HepG2 (cell line): ENCODE measurements around the gene RALB. TPM values are rescaled to one million over a fixed set of nuclear protein-coding genes. Genes with fewer than 3 reads are reported as not detected.

Source experiments
- ATAC-seq: fragments of 200-7000 bp; cut with Tn5 transposase; 3 replicates; pipeline ENCODE4 v1.9.1; 2020; ENCODE audit warnings: mild to moderate bottlenecking, moderate library complexity
- BruUV-seq: library from RNA; stranded (reverse); fragments of 400-500 nt; replicated peaks from 2 replicates; lab custom pipeline; 2021; lab: Mats Ljungman, UMichigan
- CTCF ChIA-PET: fragments of 300-600 bp; formaldehyde crosslinking; extraction: SDS; loops from one replicate; lab custom pipeline; 2021; ENCODE audit warnings: low total read pairs, inconsistent platforms, low intra/inter-chr PET ratio; lab: Yijun Ruan, JAX
- POLR2A ChIA-PET: fragments of 350-600 bp; sonication (Branson Sonifier 250); formaldehyde crosslinking; loops from one replicate; lab custom pipeline; 2020; ENCODE audit warnings: antibody characterized with exemption, inconsistent platforms; lab: Yijun Ruan, JAX
- DNase-seq: peaks from one replicate; pipeline ENCODE4 v3.0.0-alpha.2; 2015; ENCODE audit warnings: low spot score
- FAIRE-seq: peaks from 3 replicates; lab custom pipeline; 2011; peaks lifted over from hg19 to GRCh38; lab: Jason Lieb, UNC
- H2AFZ ChIP-seq: one replicate; pipeline ENCODE4 v1.6.1; 2011; ENCODE audit warnings: low read length, inconsistent platforms
- H3K27ac ChIP-seq: fragments of 300-600 bp; 3 replicates; pipeline ENCODE4 v1.8.0; 2011; ENCODE audit warnings: mixed run types, mild to moderate bottlenecking, mixed read lengths, low read length, inconsistent platforms; ENCODE audit not compliant: insufficient read depth; ENCODE audit errors: extremely low read length
- H3K27me3 ChIP-seq, 2 experiments: fragments of 200-600 bp in 1 of 2; 2 replicates in 1 of 2; 3 replicates in 1 of 2; pipeline versions ENCODE4 v1.6.0 to v1.8.0; 2011; ENCODE audit warnings: low read length in 2 of 2, mild to moderate bottlenecking in 2 of 2, moderate library complexity in 2 of 2, inconsistent platforms in 1 of 2; ENCODE audit not compliant: insufficient read depth in 2 of 2, control insufficient read depth in 1 of 2
- H3K36me3 ChIP-seq, 2 experiments: fragments of 200-600 bp in 1 of 2; replicated peaks in 1 of 2; 2 replicates in 1 of 2; 3 replicates in 1 of 2; pipeline versions ENCODE4 v1.5.1 to v1.8.0; 2011; ENCODE audit warnings: low read length in 2 of 2, inconsistent platforms in 1 of 2; ENCODE audit not compliant: insufficient read depth in 2 of 2, control insufficient read depth in 1 of 2
- H3K4me1 ChIP-seq: 2 replicates; pipeline ENCODE4 v1.5.1; 2012; ENCODE audit warnings: low read length, inconsistent platforms; ENCODE audit not compliant: insufficient read depth
- H3K4me2 ChIP-seq: 2 replicates; pipeline ENCODE4 v1.6.0; 2011; ENCODE audit warnings: low read depth, low read length, inconsistent platforms
- H3K4me3 ChIP-seq, 3 experiments: fragments of 200-600 bp in 1 of 3; sonication (generic), shearing (Covaris generic) in 1 of 3; replicated peaks in 1 of 3; 2 replicates each; pipeline ENCODE4 v1.5.1; 2011 to 2016; ENCODE audit warnings: low read length in 3 of 3, inconsistent platforms in 2 of 3, low read depth in 2 of 3, mild to moderate bottlenecking in 2 of 3, control low read depth in 1 of 3, mixed read lengths in 1 of 3; ENCODE audit not compliant: insufficient read depth in 1 of 3
- H3K79me2 ChIP-seq: one replicate; pipeline ENCODE4 v1.6.1; 2011; ENCODE audit warnings: low read length, inconsistent platforms; ENCODE audit not compliant: insufficient read depth
- H3K9ac ChIP-seq: 2 replicates; pipeline ENCODE4 v1.6.0; 2011; ENCODE audit warnings: mild to moderate bottlenecking, low read depth, low read length, inconsistent platforms; ENCODE audit not compliant: insufficient read depth
- H3K9me3 ChIP-seq: 2 replicates; pipeline ENCODE4 v1.5.1; 2012; ENCODE audit warnings: mild to moderate bottlenecking, low read length
- H4K20me1 ChIP-seq: 2 replicates; pipeline ENCODE4 v1.6.0; 2011; ENCODE audit warnings: inconsistent platforms, mild to moderate bottlenecking, low read length, moderate library complexity; ENCODE audit not compliant: insufficient read depth
- AGO2 ChIP-seq: fragments of 200-400 bp; formaldehyde crosslinking; optimal IDR thresholded peaks from 2 replicates; pipeline ENCODE3; 2017; ENCODE audit warnings: mild to moderate bottlenecking, low read depth, low read length, moderate library complexity
- ASH2L ChIP-seq: fragments of 300-600, 200-600 bp; sonication (generic); IDR thresholded peaks from 2 replicates; pipeline ENCODE4 v1.7.0; 2017; ENCODE audit warnings: low read depth, mild to moderate bottlenecking, moderate library complexity, mixed read lengths, low read length; ENCODE audit not compliant: insufficient read length
- HCFC1 ChIP-seq: fragments of 150-350 bp; IDR thresholded peaks from 2 replicates; pipeline ENCODE4 v1.6.1; 2014; ENCODE audit warnings: low read depth, low read length
- KLF11 ChIP-seq: IDR thresholded peaks from 2 replicates; pipeline ENCODE4 v1.6.1; 2016; ENCODE audit warnings: missing compliant biosample characterization
- LRRFIP1 ChIP-seq: sonication (generic); formaldehyde crosslinking; conservative IDR thresholded peaks from 2 replicates; pipeline ENCODE4 v1.4.0; 2020; ENCODE audit warnings: missing genetic modification reagents
- PHF20 ChIP-seq: sonication (generic); formaldehyde crosslinking; IDR thresholded peaks from 2 replicates; pipeline ENCODE4 v1.5.0; 2020; ENCODE audit warnings: mild to moderate bottlenecking, missing genetic modification reagents
- PPARG ChIP-seq: conservative IDR thresholded peaks from 2 replicates; pipeline ENCODE4 v1.6.1; 2016; ENCODE audit warnings: missing biosample characterization, missing genetic modification reagents
- SMARCE1 ChIP-seq: fragments of 450-650 bp; IDR thresholded peaks from 2 replicates; pipeline ENCODE4 v1.6.1; 2017; ENCODE audit warnings: borderline replicate concordance
- SOX5 ChIP-seq: IDR thresholded peaks from 2 replicates; pipeline ENCODE4 v1.6.1; 2016; ENCODE audit warnings: borderline replicate concordance
- TARDBP ChIP-seq: sonication (generic); formaldehyde crosslinking; IDR thresholded peaks from 2 replicates; pipeline ENCODE4 v1.8.0; 2022; ENCODE audit warnings: mild to moderate bottlenecking, missing genetic modification reagents
- TCF7L2 ChIP-seq: IDR thresholded peaks from 2 replicates; pipeline ENCODE4 v1.6.1; 2011; ENCODE audit warnings: mild to moderate bottlenecking, low read depth, low read length, moderate library complexity
- ZBTB46 ChIP-seq: sonication (generic); formaldehyde crosslinking; IDR thresholded peaks from 2 replicates; pipeline ENCODE4 v1.4.0; 2020; ENCODE audit warnings: mild to moderate bottlenecking, missing genetic modification reagents, borderline replicate concordance
- ZBTB8A ChIP-seq: sonication (generic); formaldehyde crosslinking; IDR thresholded peaks from 2 replicates; pipeline ENCODE4 v1.4.0; 2020; ENCODE audit warnings: mild to moderate bottlenecking, low read depth, missing genetic modification reagents, borderline replicate concordance
- ZNF205 ChIP-seq: IDR thresholded peaks from 2 replicates; pipeline ENCODE4 v1.6.1; 2018; ENCODE audit warnings: missing biosample characterization, missing genetic modification reagents
- ZNF343 ChIP-seq: sonication (generic); formaldehyde crosslinking; IDR thresholded peaks from 2 replicates; pipeline ENCODE4 v1.4.0; 2020; ENCODE audit warnings: mild to moderate bottlenecking, missing genetic modification reagents
- ZNF451 ChIP-seq: sonication (generic); formaldehyde crosslinking; IDR thresholded peaks from 2 replicates; pipeline ENCODE4 v1.5.0; 2020; ENCODE audit warnings: mild to moderate bottlenecking, missing genetic modification reagents
- ZNF563 ChIP-seq: sonication (generic); formaldehyde crosslinking; IDR thresholded peaks from 2 replicates; pipeline ENCODE4 v1.8.0; 2022; ENCODE audit warnings: mild to moderate bottlenecking, moderate library complexity, missing genetic modification reagents
- ZNF777 ChIP-seq: sonication (generic); formaldehyde crosslinking; IDR thresholded peaks from 2 replicates; pipeline ENCODE4 v1.4.0; 2020; ENCODE audit warnings: missing genetic modification reagents
- WGBS: methylation state at CpG from one replicate; pipeline ENCODE4 v1.1.6; 2017; ENCODE audit warnings: low lambda C conversion rate; 5-methylcytosine and 5-hydroxymethylcytosine counted together
- in situ Hi-C: cut with HindIII; loops from 2 replicates; pipeline ENCODE4 v1.10.0; 2017; ENCODE audit warnings: low pct_unique_long_range_greater_than_20kb; ENCODE audit not compliant: extremely low pct_ligation_motif_present
- intact Hi-C: fragments of 100-400 bp; cut with micrococcal nuclease; formaldehyde crosslinking; loops from one replicate; pipeline ENCODE4 v1.10.0; 2022; ENCODE audit not compliant: unreplicated experiment
- polyA plus RNA-seq, 8 experiments: library from polyadenylated mRNA; depleted of rRNA in 3 of 8; stranded (reverse) in 7 of 8; unstranded in 1 of 8; fragments of >200 nt; fragmentation: Illumina TruSeq in 4 of 8; extraction: Trizol in 4 of 8; gene quantifications; 2 replicates each; pipeline versions ENCODE4 v1.2.1 to v1.2.3, GENCODE V29; 2011 to 2016; ENCODE audit warnings: low read depth in 4 of 8, missing spikeins in 1 of 8, mixed read lengths in 1 of 8; ENCODE audit not compliant: insufficient read depth in 1 of 8
- total RNA-seq, 5 experiments: library from RNA; depleted of rRNA; stranded (reverse); fragments of >200 nt; fragmentation: Illumina TruSeq; extraction: Trizol; gene quantifications; 2 replicates each; pipeline ENCODE4 v1.2.3, GENCODE V29; 2016; ENCODE audit warnings: low read depth in 1 of 5

RALB gene
- total and polyA plus RNA-seq, 2 of the 13 experiments (the other 11 are each of a cell fraction or from before 2014, with no cell fraction given): 37.8 to 43.2 TPM

DNA sequence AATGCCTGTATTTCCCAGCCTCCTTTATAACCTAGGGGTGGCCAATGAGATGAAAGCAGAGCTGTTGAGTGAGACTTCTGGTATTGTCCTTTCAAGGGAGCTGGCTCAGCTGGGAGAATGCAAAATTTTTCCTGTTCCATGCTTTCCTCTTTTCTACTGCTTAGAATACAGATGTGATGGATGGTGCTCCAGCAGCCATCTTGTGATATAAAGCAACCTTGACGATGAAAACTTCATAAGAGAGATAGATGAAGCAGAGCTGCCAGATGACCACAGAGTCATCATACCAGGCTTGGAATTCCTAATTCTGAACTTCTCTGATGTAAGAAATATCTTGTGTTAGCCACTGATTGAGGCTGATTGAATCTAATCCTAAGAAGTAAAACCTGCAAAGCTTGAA, 81.4 kb downstream of the RALB start (continued):
- TF ChIP-seq TARDBP (CRISPR knock-in tag) (no peak), HCFC1 (no peak), ASH2L (no peak)

- in situ Hi-C loops (loop anchor here (10.0 kb wide), 1 partner anchor 738 kb away; no protein-coding TSS in a partner anchor), intact Hi-C loops (no loop called here)
- Histone ChIP-seq H3K27me3 (peaks cover 10 to 78% of the 10 kb centered on the region in 2 experiments; a peak in 4 of 5 replicates), H3K9me3 (no peaks in the 10 kb centered on the region), H3K4me3 (no peak overlapping the region), H3K4me1 (peaks cover 8% of the 10 kb centered on the region), H3K9ac (no peak overlapping the region), H4K20me1 (no peaks in the 10 kb centered on the region), H3K79me2 (no peaks in the 10 kb centered on the region)
- FAIRE-seq: no peak
- WGBS: 23% methylated on average over 8 of the region's 8 CpGs
- no TSS peak for BruUV-seq
- ATAC-seq: peak; percentile 49; the same call in 2 of the 3 replicates
- TF ChIP-seq SOX5 (no peak), ZNF343 (no peak), PPARG (CRISPR knock-in tag) (no peak), PHF20 (CRISPR knock-in tag) (no peak), ZNF451 (CRISPR knock-in tag) (no peak), SMARCE1 (no peak), ZBTB46 (CRISPR knock-in tag) (no peak), ZNF777 (CRISPR knock-in tag) (no peak), LRRFIP1 (CRISPR knock-in tag) (no peak), ZNF205 (no peak), ZBTB8A (CRISPR knock-in tag) (no peak), TCF7L2 (no peak), AGO2 (no peak), KLF11 (no peak), ZNF563 (CRISPR knock-in tag) (no peak)
- TF ChIP-seq, all 625 proteins: peak for 0
- DNase-seq: no peak
- Histone ChIP-seq H2AFZ (no peak overlapping the region), H3K4me2 (no peak overlapping the region), H3K36me3 (no peaks in the 10 kb centered on the region), H3K27ac (no peak overlapping the region)
- ChIA-PET POLR2A (no interaction called here), CTCF (no interaction called here)
Observed at GRCh38 chr2:120336749-120337148, 84.1 kb downstream of the RALB start.
